ENCODE results near the gene NTRK3. TPM values are rescaled to one million over a fixed set of nuclear protein-coding genes. Genes with fewer than 3 reads are reported as not detected.

Gene NTRK3
- total and polyA plus RNA-seq, 8 donors: 4.1 to 9.8 (median 7.4) TPM

GRCh38 chr15:88077296-88078020 lies 179.1 kb downstream of the NTRK3 start:
- no peaks in the 10 kb centered on the region for H3K4me1 ChIP-seq
- H3K27ac ChIP-seq: no peak overlapping the region
- no peaks in the 10 kb centered on the region for H3K9me3 ChIP-seq
- TF ChIP-seq CTCF (IDR thresholded peaks at IDR 0.05): no peak
- ATAC-seq (no peak), DNase-seq (peak in 1 of 4 donors; percentile 26)
- H3K27me3 ChIP-seq: no peaks in the 10 kb centered on the region
- H3K4me3 ChIP-seq: no peak overlapping the region
- intact Hi-C loops (cut with DNase I): no loop called here
- H3K36me3 ChIP-seq: no peaks in the 10 kb centered on the region

- Histone ChIP-seq H3K27me3 (no peaks in the 10 kb centered on the region), H3K9me3 (no peaks in the 10 kb centered on the region), H3K4me3 (no peak overlapping the region), H3K4me1 (no peaks in the 10 kb centered on the region), H3K27ac (no peak overlapping the region), H3K36me3 (no peaks in the 10 kb centered on the region)
- no peak for TF ChIP-seq CTCF (IDR thresholded peaks at IDR 0.05)
- ATAC-seq (no peak), DNase-seq (peak in 1 of 4 donors; percentile 86)
- intact Hi-C loops (cut with DNase I): no loop called here
Observed at GRCh38 chr15:88076328-88076727, 180.2 kb downstream of the NTRK3 start.

- H3K4me3 ChIP-seq: no peak overlapping the region
- DNase-seq: no peak
- intact Hi-C loops (cut with DNase I): no loop called here
- H3K4me1 ChIP-seq: no peaks in the 10 kb centered on the region
- H3K27me3 ChIP-seq: no peaks in the 10 kb centered on the region
- no peaks in the 10 kb centered on the region for H3K36me3 ChIP-seq
- no peak for ATAC-seq
- no peak overlapping the region for H3K27ac ChIP-seq
- no peaks in the 10 kb centered on the region for H3K9me3 ChIP-seq
- TF ChIP-seq CTCF (IDR thresholded peaks at IDR 0.05): no peak
Observed at GRCh38 chr15:88075102-88075501, 181.4 kb downstream of the NTRK3 start.

GRCh38 chr15:88074386-88074785 lies 182.2 kb downstream of the NTRK3 start:
- H3K27ac ChIP-seq: no peak overlapping the region
- intact Hi-C loops (cut with DNase I): no loop called here
- no peak overlapping the region for H3K4me3 ChIP-seq
- no peaks in the 10 kb centered on the region for H3K4me1 ChIP-seq
- no peak for TF ChIP-seq CTCF (IDR thresholded peaks at IDR 0.05)
- no peaks in the 10 kb centered on the region for H3K27me3 ChIP-seq
- DNase-seq (no peak), ATAC-seq (no peak)
- no peaks in the 10 kb centered on the region for H3K9me3 ChIP-seq
- H3K36me3 ChIP-seq: no peaks in the 10 kb centered on the region

- intact Hi-C loops (cut with DNase I): no loop called here
- no peak for TF ChIP-seq CTCF (IDR thresholded peaks at IDR 0.05)
- H3K4me3 ChIP-seq: no peak overlapping the region
- no peak for DNase-seq
- H3K27ac ChIP-seq: no peak overlapping the region
- H3K4me1 ChIP-seq: no peaks in the 10 kb centered on the region
- no peak for ATAC-seq
- H3K36me3 ChIP-seq: no peaks in the 10 kb centered on the region
- H3K9me3 ChIP-seq: no peaks in the 10 kb centered on the region
- H3K27me3 ChIP-seq: no peaks in the 10 kb centered on the region
Observed at GRCh38 chr15:88073391-88073691, 183.2 kb downstream of the NTRK3 start.
